GM12864 (cell line): Measurements from ENCODE around the gene KIAA0586.

ENCODE experiments used
- DNase-seq: peaks from one replicate; pipeline ENCODE4 v3.0.0-alpha.2; 2011; ENCODE audit warnings: low read depth
- H3K4me3 ChIP-seq: 2 replicates; pipeline ENCODE4 v1.5.1; 2011; ENCODE audit warnings: mild to moderate bottlenecking, low read depth, low read length, control low read depth
- CTCF ChIP-seq: IDR thresholded peaks from 2 replicates; pipeline ENCODE4 v1.5.1; 2011; ENCODE audit warnings: low read depth, mild to moderate bottlenecking, moderate library complexity, low read length, control low read depth, inconsistent platforms; ENCODE audit errors: missing control alignments

The KIAA0586 gene

GRCh38 chr14:58427281-58428117 is at the start of gene KIAA0586, which contains the start of gene TIMM9:
TSS of gene KIAA0586 (plus strand) at chr14:58427719. CDS start at chr14:58428265, 546 bp downstream.
TSS of gene TIMM9 (minus strand) at chr14:58427531. CDS start at chr14:58411945, 15,586 bp downstream.
- H3K4me3 ChIP-seq, result peak within 1 kb of the TSS; percentile 84
- no peak for TF ChIP-seq CTCF
- DNase-seq, result peak; percentile 98

- no peak for TF ChIP-seq CTCF
- DNase-seq, result no peak
- no peak overlapping the region for H3K4me3 ChIP-seq
Observed at GRCh38 chr14:58390830-58391229, 36.7 kb upstream of the KIAA0586 start.

GRCh38 chr14:58395562-58395811 is 32.0 kb upstream of the KIAA0586 start:
- no peak for DNase-seq
- no peak for TF ChIP-seq CTCF
- H3K4me3 ChIP-seq, result peak overlapping the region; percentile 49

DNA sequence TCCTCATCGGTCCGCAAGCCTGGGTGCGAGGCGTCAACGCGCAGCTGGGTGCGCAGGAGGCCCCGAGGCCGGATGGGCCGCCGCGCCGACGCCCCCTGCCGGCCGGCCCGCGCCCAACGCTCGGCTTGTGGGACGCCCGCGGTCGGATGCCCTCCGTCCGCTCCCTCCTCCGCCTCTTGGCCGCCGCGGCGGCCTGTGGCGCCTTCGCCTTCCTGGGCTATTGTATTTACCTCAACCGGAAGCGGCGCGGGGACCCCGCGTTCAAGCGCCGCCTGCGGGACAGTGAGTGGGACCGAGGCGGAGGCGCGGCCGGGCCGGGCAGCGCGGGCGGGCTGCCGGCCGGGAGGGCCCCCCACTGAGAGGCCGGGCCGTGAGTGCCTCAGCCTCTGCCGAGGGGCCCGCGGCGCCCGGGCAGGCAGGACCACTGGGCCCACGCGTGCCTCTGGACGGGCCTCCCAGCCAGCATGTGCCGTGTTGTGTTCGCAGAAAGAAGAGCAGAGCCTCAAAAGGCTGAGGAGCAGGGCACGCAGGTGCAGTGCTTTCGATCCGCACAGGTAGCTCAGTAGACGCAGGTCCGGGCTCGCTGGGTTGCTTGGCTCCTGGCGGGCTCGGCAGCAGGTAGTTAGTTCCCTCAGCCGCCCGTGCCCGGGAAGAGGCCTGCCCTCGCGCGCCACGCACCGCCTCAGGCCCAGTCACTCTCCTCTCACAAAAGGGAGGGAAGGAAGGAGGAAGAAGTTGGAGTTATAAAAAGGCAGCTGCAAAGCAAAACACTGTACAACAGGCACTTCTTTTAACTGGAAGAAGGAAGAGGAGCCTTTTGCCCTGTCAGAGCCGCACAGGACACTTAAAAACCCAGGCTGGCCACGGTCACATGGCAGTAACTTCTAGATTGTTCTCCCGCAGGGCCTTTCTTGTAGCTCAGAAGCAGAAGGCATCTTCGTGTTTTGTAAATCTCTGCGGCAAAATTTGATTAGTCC is 31.4 kb upstream of the KIAA0586 start, which contains the start of gene TOMM20L:
Gene TOMM20L (plus strand): TSS at position 119 of the 977 bp plus-strand sequence. CDS start 28 bp downstream, at position 147.
- H3K4me3 ChIP-seq, result peak within 1 kb of the TSS; percentile 49
- peak; percentile 78 for TF ChIP-seq CTCF
- peak; percentile 26 for DNase-seq

DNA sequence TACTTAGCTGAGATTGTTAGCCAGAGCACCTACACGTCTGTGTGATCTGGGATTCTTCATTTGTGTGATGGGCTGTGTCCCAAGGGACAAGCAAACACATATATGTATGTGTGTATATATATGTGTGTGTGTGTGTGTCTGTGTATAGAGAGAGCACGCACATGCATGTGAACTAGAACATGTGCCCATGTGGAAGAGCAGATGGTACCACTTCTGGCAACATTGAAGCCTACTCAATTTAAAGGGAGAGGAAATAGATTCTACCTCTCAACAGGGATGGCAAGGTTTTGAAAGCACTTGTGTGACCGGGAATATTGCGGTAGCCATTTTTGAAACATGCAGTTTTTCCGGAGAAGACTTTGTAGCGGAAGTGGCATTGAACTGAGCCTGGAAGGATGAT is 30.4 kb upstream of the KIAA0586 start:
- TF ChIP-seq CTCF, result no peak

DNA sequence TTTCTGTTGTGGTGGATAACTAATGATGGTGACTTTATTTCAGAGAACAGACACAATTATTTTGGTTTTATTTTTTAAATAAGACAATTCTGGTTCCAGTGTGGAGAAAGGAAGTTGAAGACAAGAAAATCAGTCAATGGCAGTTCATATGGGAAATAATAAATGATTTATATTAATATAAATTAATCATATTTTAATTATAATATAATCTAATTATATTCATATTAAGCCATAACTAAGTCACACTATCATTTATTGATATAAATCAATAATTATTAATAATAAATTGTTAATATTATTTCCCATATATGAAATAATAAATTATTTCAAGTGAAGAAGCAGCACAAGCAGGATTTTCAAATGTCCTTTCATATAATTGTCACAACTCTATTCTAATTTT is 29.0 kb upstream of the KIAA0586 start:
- TF ChIP-seq CTCF, result no peak
- no peak overlapping the region for H3K4me3 ChIP-seq
- no peak for DNase-seq

More for the DNA sequence above, 30.4 kb upstream of the KIAA0586 start:
- no peak overlapping the region for H3K4me3 ChIP-seq
- DNase-seq, result no peak
